ENCODE data around the gene CYS1.

DNA sequence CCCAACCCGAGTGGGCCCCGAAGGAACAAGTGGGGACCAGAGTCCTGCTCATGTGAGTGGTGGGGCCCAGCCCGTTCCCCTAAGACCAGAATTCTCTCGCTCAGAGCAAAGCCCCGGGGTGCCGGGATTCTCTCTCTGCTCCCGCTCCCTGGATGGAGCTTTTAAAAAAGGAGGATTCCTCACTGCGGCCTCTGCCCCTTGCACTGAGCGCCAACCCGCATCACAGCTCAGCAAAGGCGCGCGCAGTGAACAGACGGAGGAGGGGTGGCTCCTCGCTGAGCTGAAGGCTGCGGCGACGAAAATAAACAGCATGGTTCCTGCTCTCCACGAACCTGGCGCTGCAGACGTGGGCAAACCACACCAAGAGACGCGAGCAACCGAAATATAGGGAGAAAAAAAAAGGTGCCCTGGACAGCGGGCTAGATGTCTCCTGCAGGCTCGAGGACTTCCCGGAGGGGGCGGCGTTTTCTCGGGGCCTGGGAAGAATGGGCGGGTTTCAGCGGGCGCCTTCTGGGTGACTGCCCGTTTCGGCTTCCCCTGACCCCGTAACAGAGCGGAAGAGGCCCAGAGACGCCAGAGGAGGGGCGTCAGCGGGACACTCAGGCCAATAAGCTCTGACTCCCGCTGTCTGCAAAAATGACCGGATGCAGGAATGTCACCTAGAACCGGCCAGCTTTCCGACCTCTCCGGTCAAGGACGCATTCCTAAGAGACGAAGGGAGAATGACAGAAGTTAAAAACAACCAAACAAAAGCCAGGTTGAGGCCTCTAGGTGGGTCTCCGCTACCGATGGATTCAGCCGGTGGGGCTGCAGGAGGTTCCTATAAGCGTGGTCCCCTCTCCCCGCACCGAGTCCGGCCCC, 37.7 kb downstream of the CYS1 start:
- TF ChIP-seq RFX5 (IDR thresholded peaks at IDR 0.05) (no peak), CHD2 (IDR thresholded peaks at IDR 0.05; ENCODE audit: low read length, partially characterized antibody) (no peak), RCOR1 (IDR thresholded peaks at IDR 0.05; ENCODE audit: low read depth, low read length) (no peak), CEBPB (IDR thresholded peaks at IDR 0.05) (no peak), EHMT2 (IDR thresholded peaks at IDR 0.05; ENCODE audit: low read depth) (no peak), SREBF2 (IDR thresholded peaks at IDR 0.05) (no peak), RARB (CRISPR knock-in tag; IDR thresholded peaks at IDR 0.05) (no peak)
- TF ChIP-seq, protein P1, sequence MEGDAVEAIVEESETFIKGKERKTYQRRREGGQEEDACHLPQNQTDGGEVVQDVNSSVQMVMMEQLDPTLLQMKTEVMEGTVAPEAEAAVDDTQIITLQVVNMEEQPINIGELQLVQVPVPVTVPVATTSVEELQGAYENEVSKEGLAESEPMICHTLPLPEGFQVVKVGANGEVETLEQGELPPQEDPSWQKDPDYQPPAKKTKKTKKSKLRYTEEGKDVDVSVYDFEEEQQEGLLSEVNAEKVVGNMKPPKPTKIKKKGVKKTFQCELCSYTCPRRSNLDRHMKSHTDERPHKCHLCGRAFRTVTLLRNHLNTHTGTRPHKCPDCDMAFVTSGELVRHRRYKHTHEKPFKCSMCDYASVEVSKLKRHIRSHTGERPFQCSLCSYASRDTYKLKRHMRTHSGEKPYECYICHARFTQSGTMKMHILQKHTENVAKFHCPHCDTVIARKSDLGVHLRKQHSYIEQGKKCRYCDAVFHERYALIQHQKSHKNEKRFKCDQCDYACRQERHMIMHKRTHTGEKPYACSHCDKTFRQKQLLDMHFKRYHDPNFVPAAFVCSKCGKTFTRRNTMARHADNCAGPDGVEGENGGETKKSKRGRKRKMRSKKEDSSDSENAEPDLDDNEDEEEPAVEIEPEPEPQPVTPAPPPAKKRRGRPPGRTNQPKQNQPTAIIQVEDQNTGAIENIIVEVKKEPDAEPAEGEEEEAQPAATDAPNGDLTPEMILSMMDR (IDR thresholded peaks at IDR 0.05): no peak
- TF ChIP-seq, protein P2, sequence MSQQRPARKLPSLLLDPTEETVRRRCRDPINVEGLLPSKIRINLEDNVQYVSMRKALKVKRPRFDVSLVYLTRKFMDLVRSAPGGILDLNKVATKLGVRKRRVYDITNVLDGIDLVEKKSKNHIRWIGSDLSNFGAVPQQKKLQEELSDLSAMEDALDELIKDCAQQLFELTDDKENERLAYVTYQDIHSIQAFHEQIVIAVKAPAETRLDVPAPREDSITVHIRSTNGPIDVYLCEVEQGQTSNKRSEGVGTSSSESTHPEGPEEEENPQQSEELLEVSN (IDR thresholded peaks at IDR 0.05; ENCODE audit: borderline replicate concordance, low read depth): no peak
- TF ChIP-seq, protein P3, sequence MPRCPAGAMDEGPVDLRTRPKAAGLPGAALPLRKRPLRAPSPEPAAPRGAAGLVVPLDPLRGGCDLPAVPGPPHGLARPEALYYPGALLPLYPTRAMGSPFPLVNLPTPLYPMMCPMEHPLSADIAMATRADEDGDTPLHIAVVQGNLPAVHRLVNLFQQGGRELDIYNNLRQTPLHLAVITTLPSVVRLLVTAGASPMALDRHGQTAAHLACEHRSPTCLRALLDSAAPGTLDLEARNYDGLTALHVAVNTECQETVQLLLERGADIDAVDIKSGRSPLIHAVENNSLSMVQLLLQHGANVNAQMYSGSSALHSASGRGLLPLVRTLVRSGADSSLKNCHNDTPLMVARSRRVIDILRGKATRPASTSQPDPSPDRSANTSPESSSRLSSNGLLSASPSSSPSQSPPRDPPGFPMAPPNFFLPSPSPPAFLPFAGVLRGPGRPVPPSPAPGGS (IDR thresholded peaks at IDR 0.05): no peak
